Neural cell (in vitro differentiated cells): ENCODE results near the gene HLA-DRB1.

Source experiments
- EP300 ChIP-seq: fragments of 450-650 bp; conservative IDR thresholded peaks from 2 replicates; pipeline ENCODE4 v1.6.1; 2014; ENCODE audit warnings: antibody characterized with exemption, mild to moderate bottlenecking, moderate library complexity; ENCODE audit not compliant: poor library complexity, severe bottlenecking
- EZH2 ChIP-seq: fragments of 200-600, 300-800 bp; shearing (Covaris generic), sonication (generic); IDR thresholded peaks from 2 replicates; pipeline ENCODE4 v1.6.1; 2014; ENCODE audit warnings: antibody characterized with exemption, low read length, borderline replicate concordance, mild to moderate bottlenecking; ENCODE audit not compliant: insufficient read depth, poor library complexity, severe bottlenecking
- POLR2AphosphoS5 ChIP-seq: IDR thresholded peaks from 2 replicates; pipeline ENCODE4 v1.6.1; 2012
- RAD21 ChIP-seq: fragments of 450-650 bp; conservative IDR thresholded peaks from 2 replicates; pipeline ENCODE4 v1.6.1; 2014; ENCODE audit warnings: antibody characterized with exemption, mild to moderate bottlenecking, moderate library complexity
- REST ChIP-seq: IDR thresholded peaks from 2 replicates; pipeline ENCODE4 v1.6.1; 2012; ENCODE audit warnings: borderline replicate concordance
- SMC3 ChIP-seq: fragments of 450-650 bp; conservative IDR thresholded peaks from 2 replicates; pipeline ENCODE4 v1.6.1; 2014; ENCODE audit warnings: antibody characterized with exemption, mild to moderate bottlenecking, moderate library complexity; ENCODE audit not compliant: poor library complexity
- TF ChIP-seq, protein P1 (sequence below): fragments of 450-650 bp; IDR thresholded peaks from 2 replicates; pipeline ENCODE4 v1.5.1; 2014; ENCODE audit warnings: antibody characterized with exemption, mild to moderate bottlenecking, moderate library complexity; ENCODE audit not compliant: poor library complexity, severe bottlenecking

GRCh38 chr6:32558426-32559057 lies 31.1 kb downstream of the HLA-DRB1 start:
- TF ChIP-seq, protein P1, sequence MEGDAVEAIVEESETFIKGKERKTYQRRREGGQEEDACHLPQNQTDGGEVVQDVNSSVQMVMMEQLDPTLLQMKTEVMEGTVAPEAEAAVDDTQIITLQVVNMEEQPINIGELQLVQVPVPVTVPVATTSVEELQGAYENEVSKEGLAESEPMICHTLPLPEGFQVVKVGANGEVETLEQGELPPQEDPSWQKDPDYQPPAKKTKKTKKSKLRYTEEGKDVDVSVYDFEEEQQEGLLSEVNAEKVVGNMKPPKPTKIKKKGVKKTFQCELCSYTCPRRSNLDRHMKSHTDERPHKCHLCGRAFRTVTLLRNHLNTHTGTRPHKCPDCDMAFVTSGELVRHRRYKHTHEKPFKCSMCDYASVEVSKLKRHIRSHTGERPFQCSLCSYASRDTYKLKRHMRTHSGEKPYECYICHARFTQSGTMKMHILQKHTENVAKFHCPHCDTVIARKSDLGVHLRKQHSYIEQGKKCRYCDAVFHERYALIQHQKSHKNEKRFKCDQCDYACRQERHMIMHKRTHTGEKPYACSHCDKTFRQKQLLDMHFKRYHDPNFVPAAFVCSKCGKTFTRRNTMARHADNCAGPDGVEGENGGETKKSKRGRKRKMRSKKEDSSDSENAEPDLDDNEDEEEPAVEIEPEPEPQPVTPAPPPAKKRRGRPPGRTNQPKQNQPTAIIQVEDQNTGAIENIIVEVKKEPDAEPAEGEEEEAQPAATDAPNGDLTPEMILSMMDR, result no peak
- TF ChIP-seq EP300, result no peak
- no peak for TF ChIP-seq EZH2
- no peak for TF ChIP-seq POLR2AphosphoS5
- TF ChIP-seq REST, result no peak
- no peak for TF ChIP-seq SMC3
- TF ChIP-seq RAD21, result no peak
